H1 (cell line): ENCODE data around the gene HK2. TPM values are rescaled to one million over a fixed set of nuclear protein-coding genes. Genes with fewer than 3 reads are reported as not detected.

Experiments used
- CTCF ChIA-PET: fragments of 300-600 bp; sonication (Branson Sonifier 250); formaldehyde crosslinking; loops from one replicate; lab custom pipeline; 2021; ENCODE audit not compliant: partially characterized antibody; lab: Charles Lee
- POLR2A ChIA-PET: fragments of 300-600 bp; sonication (Branson Sonifier 250); formaldehyde crosslinking; loops from one replicate; lab custom pipeline; 2021; ENCODE audit warnings: inconsistent platforms; ENCODE audit not compliant: partially characterized antibody; lab: Charles Lee
- DNase-seq, 2 experiments: peaks; one replicate each; pipeline versions ENCODE4 v3.0.0 to v3.0.0-alpha.2; 2010 to 2022; ENCODE audit warnings: low spot score in 2 of 2, low read depth in 1 of 2, mixed read lengths in 1 of 2
- FAIRE-seq: peaks from 2 replicates; lab custom pipeline; 2011; peaks lifted over from hg19 to GRCh38; lab: Jason Lieb, UNC
- H2AFZ ChIP-seq: 2 replicates; pipeline ENCODE4 v1.8.1; 2012; ENCODE audit warnings: low read length, inconsistent platforms
- H2AK5ac ChIP-seq: 2 replicates; pipeline ENCODE4 v1.6.1; 2013; ENCODE audit warnings: low read depth, low read length
- H2BK120ac ChIP-seq: replicated peaks from 2 replicates; pipeline ENCODE3; 2013; ENCODE audit warnings: low read depth, low read length, inconsistent platforms
- H2BK12ac ChIP-seq: 2 replicates; pipeline ENCODE4 v1.6.1; 2013; ENCODE audit warnings: low read depth, low read length
- H2BK15ac ChIP-seq: 2 replicates; pipeline ENCODE4 v1.6.1; 2013; ENCODE audit warnings: low read length
- H2BK20ac ChIP-seq: 2 replicates; pipeline ENCODE4 v1.6.1; 2013; ENCODE audit warnings: low read length
- H2BK5ac ChIP-seq: 2 replicates; pipeline ENCODE4 v1.6.1; 2013; ENCODE audit warnings: low read depth, low read length
- H3K14ac ChIP-seq: 2 replicates; pipeline ENCODE4 v1.6.1; 2013; ENCODE audit warnings: inconsistent platforms; ENCODE audit not compliant: insufficient read length
- H3K18ac ChIP-seq: 2 replicates; pipeline ENCODE4 v1.6.1; 2013; ENCODE audit warnings: low read length; ENCODE audit errors: extremely low read depth
- H3K23ac ChIP-seq: 2 replicates; pipeline ENCODE4 v1.6.1; 2013; ENCODE audit warnings: inconsistent platforms; ENCODE audit not compliant: insufficient read length
- H3K23me2 ChIP-seq: 2 replicates; pipeline ENCODE4 v1.6.1; 2013; ENCODE audit warnings: low read depth, low read length
- H3K27ac ChIP-seq: 2 replicates; pipeline ENCODE4 v1.6.1; 2011; ENCODE audit warnings: low read depth, low read length, inconsistent platforms
- H3K27me3 ChIP-seq, 4 experiments: replicated peaks in 1 of 4; 1 replicate in 1 of 4; 2 replicates in 3 of 4; pipeline versions ENCODE4 v1.6.1 to v1.8.1; 2011 to 2013; ENCODE audit warnings: low read length in 3 of 4, mild to moderate bottlenecking in 3 of 4, inconsistent platforms in 2 of 4, mixed read lengths in 2 of 4, moderate library complexity in 1 of 4; ENCODE audit not compliant: control insufficient read depth in 3 of 4, insufficient read depth in 3 of 4; ENCODE audit errors: extremely low read depth in 1 of 4
- H3K36me3 ChIP-seq, 4 experiments: 2 replicates each; pipeline versions ENCODE4 v1.6.1 to v1.8.1; 2011 to 2013; ENCODE audit warnings: mild to moderate bottlenecking in 4 of 4, low read length in 3 of 4, moderate library complexity in 2 of 4, control low read depth in 1 of 4, inconsistent platforms in 1 of 4; ENCODE audit not compliant: insufficient read depth in 4 of 4, control insufficient read depth in 2 of 4
- H3K4ac ChIP-seq: replicated peaks from 2 replicates; pipeline ENCODE3; 2013; ENCODE audit warnings: low read length, low read depth, mixed read lengths, inconsistent platforms; ENCODE audit not compliant: insufficient read length
- H3K4me1 ChIP-seq, 4 experiments: replicated peaks in 1 of 4; 1 replicate in 1 of 4; 2 replicates in 3 of 4; pipeline versions ENCODE4 v1.6.1 to v1.8.1; 2011 to 2013; ENCODE audit warnings: low read length in 3 of 4, inconsistent platforms in 2 of 4, mixed read lengths in 1 of 4; ENCODE audit not compliant: insufficient read depth in 4 of 4, control insufficient read depth in 3 of 4
- H3K4me2 ChIP-seq, 2 experiments: 2 replicates each; pipeline versions ENCODE4 v1.6.1 to v1.8.1; 2011 to 2013; ENCODE audit warnings: low read depth in 2 of 2, low read length in 2 of 2, control low read depth in 1 of 2, inconsistent platforms in 1 of 2, mild to moderate bottlenecking in 1 of 2; ENCODE audit not compliant: insufficient read depth in 1 of 2
- H3K4me3 ChIP-seq, 4 experiments: fragments of 200-600, 300-600 bp in 1 of 4; sonication (generic), shearing (Covaris generic), sonication (Bioruptor Twin) in 1 of 4; 2 replicates each; pipeline versions ENCODE4 v1.5.1 to v1.8.1; 2011 to 2016; ENCODE audit warnings: low read length in 4 of 4, low read depth in 3 of 4, control low read depth in 2 of 4, inconsistent platforms in 2 of 4, mild to moderate bottlenecking in 2 of 4, mixed read lengths in 1 of 4, moderate library complexity in 1 of 4; ENCODE audit not compliant: insufficient read depth in 2 of 4; ENCODE audit errors: extremely low read depth in 1 of 4
- H3K56ac ChIP-seq: replicated peaks from 2 replicates; pipeline ENCODE3; 2013; ENCODE audit warnings: low read depth, mild to moderate bottlenecking, mixed read lengths, low read length, inconsistent platforms; ENCODE audit not compliant: insufficient read length
- H3K79me1 ChIP-seq: 2 replicates; pipeline ENCODE4 v1.6.1; 2013; ENCODE audit warnings: low read depth, low read length, control low read depth
- H3K79me2 ChIP-seq, 2 experiments: 2 replicates each; pipeline versions ENCODE4 v1.6.1 to v1.8.1; 2012 to 2013; ENCODE audit warnings: low read length in 2 of 2, mild to moderate bottlenecking in 2 of 2, inconsistent platforms in 1 of 2; ENCODE audit not compliant: insufficient read depth in 2 of 2, control insufficient read depth in 1 of 2
- H3K9ac ChIP-seq, 4 experiments: replicated peaks in 1 of 4; 1 replicate in 1 of 4; 2 replicates in 3 of 4; pipeline versions ENCODE4 v1.6.1 to v1.8.1; 2011 to 2013; ENCODE audit warnings: low read depth in 3 of 4, low read length in 3 of 4, control low read depth in 2 of 4, mild to moderate bottlenecking in 2 of 4, moderate library complexity in 2 of 4, inconsistent platforms in 1 of 4; ENCODE audit errors: extremely low read depth in 1 of 4
- H3K9me3 ChIP-seq, 2 experiments: 2 replicates each; pipeline versions ENCODE4 v1.6.1 to v1.8.1; 2012 to 2013; ENCODE audit warnings: mild to moderate bottlenecking in 2 of 2, moderate library complexity in 2 of 2, control low read depth in 1 of 2, inconsistent platforms in 1 of 2, low read depth in 1 of 2, low read length in 1 of 2, mixed read lengths in 1 of 2; ENCODE audit not compliant: insufficient read depth in 2 of 2
- H4K20me1 ChIP-seq, 2 experiments: replicated peaks in 1 of 2; 2 replicates each; pipeline versions ENCODE3 to v1.8.1; 2011 to 2013; ENCODE audit warnings: inconsistent platforms in 2 of 2, low read length in 2 of 2, mild to moderate bottlenecking in 1 of 2; ENCODE audit not compliant: insufficient read depth in 2 of 2, control insufficient read depth in 1 of 2
- H4K5ac ChIP-seq: 2 replicates; pipeline ENCODE4 v1.6.1; 2013; ENCODE audit warnings: low read length, low read depth, mixed read lengths, inconsistent platforms; ENCODE audit not compliant: insufficient read length
- H4K8ac ChIP-seq: 2 replicates; pipeline ENCODE4 v1.8.0; 2013; ENCODE audit warnings: mild to moderate bottlenecking, moderate library complexity, low read length, inconsistent platforms; ENCODE audit not compliant: insufficient read depth; ENCODE audit errors: extremely low read depth
- H4K91ac ChIP-seq: replicated peaks from 2 replicates; pipeline ENCODE3; 2013; ENCODE audit warnings: low read length, mixed read lengths, inconsistent platforms; ENCODE audit not compliant: insufficient read length
- ATF3 ChIP-seq: IDR thresholded peaks from 2 replicates; pipeline ENCODE4 v1.6.1; 2011; ENCODE audit warnings: low read depth, mild to moderate bottlenecking, low read length; ENCODE audit not compliant: insufficient read depth
- CBX5 ChIP-seq: fragments of 300-800, 300-1000 bp; sonication (generic); IDR thresholded peaks from 2 replicates; pipeline ENCODE4 v1.7.1; 2016; ENCODE audit warnings: antibody characterized with exemption, low read length, low read depth
- EGR1 ChIP-seq: IDR thresholded peaks from 2 replicates; pipeline ENCODE4 v1.6.1; 2011; ENCODE audit warnings: low read depth, low read length, borderline replicate concordance
- HDAC6 ChIP-seq: IDR thresholded peaks from one replicate; pipeline ENCODE4 v1.7.1; 2012; ENCODE audit warnings: low read depth, mild to moderate bottlenecking, inconsistent platforms, low read length, moderate library complexity
- JUN ChIP-seq: IDR thresholded peaks from 2 replicates; pipeline ENCODE4 v1.6.1; 2011; ENCODE audit warnings: low read depth, mild to moderate bottlenecking, improper control_type of control experiment, low read length
- POU5F1 ChIP-seq: IDR thresholded peaks from 2 replicates; pipeline ENCODE4 v1.6.1; 2011; ENCODE audit warnings: low read depth, mild to moderate bottlenecking, low read length, moderate library complexity
- SP1 ChIP-seq: IDR thresholded peaks from 2 replicates; pipeline ENCODE4 v1.6.1; 2011; ENCODE audit warnings: low read depth, low read length
- SP4 ChIP-seq: IDR thresholded peaks from 2 replicates; pipeline ENCODE4 v1.6.1; 2012; ENCODE audit warnings: low read length, inconsistent platforms
- SUZ12 ChIP-seq: fragments of 200-600 bp; sonication (generic); IDR thresholded peaks from 2 replicates; pipeline ENCODE4 v1.6.1; 2012; ENCODE audit warnings: mild to moderate bottlenecking, inconsistent platforms, low read length, moderate library complexity, mixed read lengths
- TEAD4 ChIP-seq: IDR thresholded peaks from 2 replicates; pipeline ENCODE4 v1.6.1; 2012; ENCODE audit warnings: low read depth, low read length, inconsistent platforms, mixed read lengths
- WGBS, 2 experiments: shearing (Covaris generic) in 1 of 2; methylation state at CpG; one replicate each; pipeline versions ENCODE4 v1.1.6 to v1.1.7; 2013 to 2015; ENCODE audit warnings: low lambda C conversion rate in 2 of 2, mixed read lengths in 2 of 2, inconsistent platforms in 1 of 2, low coverage in 1 of 2, missing lambda C conversion rate in 1 of 2; ENCODE audit not compliant: insufficient replicate concordance in 2 of 2, insufficient coverage in 1 of 2, insufficient read length in 1 of 2; ENCODE audit errors: extremely low coverage in 1 of 2, missing lambda C conversion rate in 1 of 2; 5-methylcytosine and 5-hydroxymethylcytosine counted together
- polyA plus RNA-seq, 7 experiments: library from polyadenylated mRNA; depleted of rRNA in 3 of 7; stranded (reverse) in 5 of 7; unstranded in 2 of 7; fragments of >200 nt in 5 of 7; fragments of 200-250 nt in 2 of 7; gene quantifications; 1 replicate in 5 of 7; 2 replicates in 1 of 7; 4 replicates in 1 of 7; pipeline versions ENCODE4 v1.2.1 to v1.2.3, GENCODE V29; 2011 to 2013; ENCODE audit warnings: missing spikeins in 2 of 7, mixed read lengths in 2 of 7
- total RNA-seq: library from RNA; stranded (reverse); fragmentation: NEBNext Ultra II Directional; extraction: Animal tissue kit (Norgen Biotek cat#: 25700); gene quantifications from 2 replicates; pipeline ENCODE4 v1.2.1, GENCODE V29; 2021

Gene HK2
- total and polyA plus RNA-seq, 2 of the 8 experiments (the other 6 are each of a cell fraction or from before 2014, with no cell fraction given): 22.1 to 61.9 TPM

DNA sequence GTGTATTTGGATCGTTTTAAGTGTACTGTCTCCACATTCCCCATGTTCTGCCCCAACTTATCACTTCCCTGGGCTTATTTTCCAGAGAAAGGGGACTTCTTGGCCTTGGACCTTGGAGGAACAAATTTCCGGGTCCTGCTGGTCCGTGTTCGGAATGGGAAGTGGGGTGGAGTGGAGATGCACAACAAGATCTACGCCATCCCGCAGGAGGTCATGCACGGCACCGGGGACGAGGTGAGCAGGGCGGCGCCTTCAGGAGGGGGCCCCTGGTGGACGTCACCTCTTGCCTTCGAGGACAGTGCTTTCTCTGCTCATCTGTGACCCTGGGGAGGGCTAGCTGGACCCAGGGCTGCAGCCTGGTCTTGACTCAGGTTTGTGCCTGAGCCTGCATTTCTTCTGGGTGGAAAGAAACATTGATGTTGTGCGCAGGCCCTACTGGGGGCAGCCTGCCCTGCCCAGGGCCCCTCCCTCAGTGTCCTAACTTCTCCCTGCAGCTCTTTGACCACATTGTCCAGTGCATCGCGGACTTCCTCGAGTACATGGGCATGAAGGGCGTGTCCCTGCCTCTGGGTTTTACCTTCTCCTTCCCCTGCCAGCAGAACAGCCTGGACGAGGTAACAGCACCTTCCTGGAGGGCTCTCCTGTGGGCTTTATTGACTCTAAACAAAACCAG lies 47.8 kb downstream of the HK2 start:
- no peak overlapping the region for H3K56ac ChIP-seq
- no peak overlapping the region for H2BK15ac ChIP-seq
- H3K36me3 ChIP-seq: peaks cover 70 to 96% (median 93%) of the 10 kb centered on the region in 4 experiments
- no peak for TF ChIP-seq CBX5
- no peak for TF ChIP-seq ATF3
- TF ChIP-seq TEAD4: no peak
- no peak for TF ChIP-seq SUZ12
- TF ChIP-seq SP4: no peak
- TF ChIP-seq EGR1: no peak
- no peak for TF ChIP-seq JUN
- TF ChIP-seq SP1: no peak
- no peak for TF ChIP-seq HDAC6
- TF ChIP-seq POU5F1: no peak
- POLR2A ChIA-PET: no interaction called here
- no peak overlapping the region for H3K4ac ChIP-seq
- H4K20me1 ChIP-seq: peaks cover 7 to 11% of the 10 kb centered on the region in 2 experiments
- no peaks in the 10 kb centered on the region for H3K27me3 ChIP-seq
- no peak overlapping the region for H4K91ac ChIP-seq
- 96% methylated on average over 18 of the region's 19 CpGs; no CpG with 5 or more reads in 1 of the 2 experiments for WGBS, 2 experiments
- no peak overlapping the region for H2AFZ ChIP-seq
- H3K9me3 ChIP-seq: no peaks in the 10 kb centered on the region
- no peak overlapping the region for H3K27ac ChIP-seq
- no peak for DNase-seq
- no peak overlapping the region for H2BK5ac ChIP-seq
- H2AK5ac ChIP-seq: no peak overlapping the region
- H3K4me1 ChIP-seq: no peaks in the 10 kb centered on the region
- no peak overlapping the region for H2BK20ac ChIP-seq
- no peak overlapping the region for H2BK12ac ChIP-seq
- no peak overlapping the region for H4K8ac ChIP-seq
- no peak overlapping the region for H2BK120ac ChIP-seq
- no peak overlapping the region for H3K23ac ChIP-seq
- no peak overlapping the region for H3K4me3 ChIP-seq
- no peak overlapping the region for H4K5ac ChIP-seq
- CTCF ChIA-PET: interaction anchor here (0.7 kb wide), 1 partner anchor 48 kb away, joined by 3 read pairs; the partner anchor contains the start of gene HK2
- no peak overlapping the region for H3K18ac ChIP-seq
- no peak for FAIRE-seq
- H3K79me2 ChIP-seq: no peaks in the 10 kb centered on the region; a peak in 1 of 4 replicates
- no peak overlapping the region for H3K4me2 ChIP-seq
- no peak overlapping the region for H3K9ac ChIP-seq
- H3K79me1 ChIP-seq: no peaks in the 10 kb centered on the region
- H3K14ac ChIP-seq: no peak overlapping the region
- H3K23me2 ChIP-seq: no peaks in the 10 kb centered on the region
